SHP77 treated with DMSO at 0.1 percent for 48 hours (cell line): ENCODE results near the gene EDDM13.
"Not testable (repeated sequence)": the region's sequence is repeated elsewhere in the genome, so short reads cannot be mapped to it uniquely, and the experiment has no call there.

Experiments used
- DNase-seq: peaks from one replicate; lab custom pipeline; 2025; lab: John Stamatoyannopoulos, UW

The EDDM13 gene, protein sequence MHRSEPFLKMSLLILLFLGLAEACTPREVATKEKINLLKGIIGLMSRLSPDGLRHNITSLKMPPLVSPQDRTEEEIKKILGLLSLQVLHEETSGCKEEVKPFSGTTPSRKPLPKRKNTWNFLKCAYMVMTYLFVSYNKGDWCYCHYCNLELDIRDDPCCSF

DNA sequence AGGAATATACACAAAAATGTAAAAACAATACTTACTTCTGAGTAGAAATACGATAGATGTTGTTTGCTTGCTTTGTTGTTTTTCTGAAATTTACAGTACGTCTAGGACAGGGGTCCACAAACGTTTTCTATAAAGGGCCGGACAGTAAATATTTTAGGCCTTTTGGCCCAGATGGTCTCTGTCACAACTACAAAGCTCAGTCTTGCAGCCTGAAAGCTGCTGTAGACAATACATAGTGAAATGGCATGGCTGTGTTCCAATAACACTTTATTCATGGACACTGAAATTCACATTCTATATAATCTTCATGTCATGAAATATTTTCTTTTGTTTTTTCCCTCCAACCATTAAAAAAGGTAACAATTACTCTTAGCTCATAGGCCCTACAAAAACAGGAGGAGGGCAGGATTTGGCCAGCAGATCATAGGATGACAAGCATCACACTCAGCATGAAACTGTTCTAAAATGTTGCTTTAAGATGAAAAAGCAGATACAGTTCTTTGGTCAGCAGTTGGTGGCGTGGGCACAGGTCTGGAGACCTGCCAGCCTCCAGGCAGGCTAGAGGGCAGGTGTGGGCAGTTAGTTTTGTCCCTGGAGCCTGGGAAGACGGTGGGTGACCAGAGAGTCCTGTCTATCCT is at the start of gene EDDM13:
Gene EDDM13, plus strand, starts transcription at position 588 of the 638 bp plus-strand sequence. CDS start 87 bp downstream, outside the sequence.
- DNase-seq = no peak

DNA sequence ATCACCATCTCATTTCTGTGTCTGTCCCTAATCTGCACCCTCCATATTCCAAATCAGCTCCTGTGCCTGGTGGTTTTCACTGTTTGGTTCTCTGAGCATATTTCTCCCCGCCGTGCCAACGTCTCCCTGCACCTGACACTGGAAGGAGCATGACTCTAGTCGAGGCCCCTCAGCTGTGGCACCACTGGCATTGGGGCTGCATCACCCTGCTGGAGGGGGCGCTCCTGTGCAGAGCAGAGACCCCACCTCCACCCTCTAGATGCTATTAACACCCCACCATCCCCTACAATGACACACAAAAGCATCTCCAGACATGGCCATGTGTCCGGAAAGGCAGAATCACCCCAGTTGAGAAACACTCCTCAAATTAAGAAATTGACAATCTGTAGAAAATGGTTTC is 49.6 kb upstream of the EDDM13 start:
- no peak for DNase-seq

DNA sequence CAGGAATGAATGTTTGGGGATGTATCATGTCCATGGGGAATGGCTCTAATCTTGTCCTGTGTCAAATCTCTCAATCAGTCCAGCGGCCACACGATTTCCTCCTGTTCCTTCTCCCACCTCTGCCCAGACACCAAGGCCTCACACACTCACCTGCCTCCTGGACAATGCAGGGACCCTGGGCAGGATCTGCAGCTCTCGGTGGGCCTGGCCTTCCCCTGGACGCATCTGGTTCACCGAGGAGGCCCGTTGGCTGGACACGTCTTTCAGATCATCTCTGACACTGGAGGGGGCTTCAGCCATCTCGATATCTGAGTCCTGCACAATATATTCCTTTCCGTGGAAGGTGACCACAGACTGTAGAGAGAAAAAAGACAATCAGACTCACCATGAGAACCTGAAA is 49.1 kb upstream of the EDDM13 start:
- DNase-seq = no peak

DNA sequence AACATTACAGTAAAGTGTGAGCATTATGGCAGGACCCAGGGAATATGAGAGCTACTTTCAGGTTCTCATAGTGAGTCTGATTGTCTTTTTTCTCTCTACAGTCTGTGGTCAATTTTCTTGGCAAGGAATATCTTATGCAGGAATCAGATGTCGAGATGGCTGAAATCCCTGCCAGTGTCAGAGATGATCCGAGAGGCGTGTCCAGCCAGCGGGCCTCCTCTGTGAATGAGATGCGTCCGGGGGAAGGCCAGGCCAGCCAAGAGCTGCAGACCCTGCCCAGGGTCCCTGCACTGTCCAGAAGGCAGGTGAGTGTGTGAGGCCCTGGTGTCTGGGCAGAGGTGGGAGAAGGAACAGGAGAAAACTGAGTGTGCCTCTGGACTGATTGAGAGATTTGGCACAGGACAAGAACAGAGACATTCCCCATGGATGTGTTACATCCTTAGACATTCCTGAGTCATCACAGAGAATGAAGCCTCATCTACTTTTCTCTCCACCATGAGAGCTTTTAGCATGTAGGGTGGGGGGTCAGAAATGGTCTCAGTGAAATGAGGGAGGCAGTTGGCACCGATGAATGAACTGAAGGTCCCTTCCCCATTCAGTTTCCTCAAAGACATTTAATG is 27.3 kb upstream of the EDDM13 start:
- DNase-seq = no peak

DNA sequence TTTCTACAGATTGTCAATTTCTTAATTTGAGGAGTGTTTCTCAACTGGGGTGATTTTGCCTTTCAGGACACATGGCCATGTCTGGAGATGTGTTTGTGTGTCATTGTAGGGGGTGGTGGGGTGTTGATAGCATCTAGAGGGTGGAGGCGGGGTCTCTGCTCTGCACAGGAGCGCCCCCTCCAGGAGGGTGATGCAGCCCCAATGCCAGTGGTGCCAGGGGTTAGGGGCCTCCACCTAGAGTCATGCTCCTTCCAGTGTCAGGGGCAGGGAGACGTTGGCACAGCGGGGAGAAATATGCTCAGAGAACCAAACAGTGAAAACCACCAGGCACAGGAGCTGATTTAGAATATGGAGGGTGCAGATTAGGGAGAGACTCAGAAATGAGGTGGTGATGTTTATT is 26.8 kb upstream of the EDDM13 start:
- DNase-seq = not testable (repeated sequence)

DNA sequence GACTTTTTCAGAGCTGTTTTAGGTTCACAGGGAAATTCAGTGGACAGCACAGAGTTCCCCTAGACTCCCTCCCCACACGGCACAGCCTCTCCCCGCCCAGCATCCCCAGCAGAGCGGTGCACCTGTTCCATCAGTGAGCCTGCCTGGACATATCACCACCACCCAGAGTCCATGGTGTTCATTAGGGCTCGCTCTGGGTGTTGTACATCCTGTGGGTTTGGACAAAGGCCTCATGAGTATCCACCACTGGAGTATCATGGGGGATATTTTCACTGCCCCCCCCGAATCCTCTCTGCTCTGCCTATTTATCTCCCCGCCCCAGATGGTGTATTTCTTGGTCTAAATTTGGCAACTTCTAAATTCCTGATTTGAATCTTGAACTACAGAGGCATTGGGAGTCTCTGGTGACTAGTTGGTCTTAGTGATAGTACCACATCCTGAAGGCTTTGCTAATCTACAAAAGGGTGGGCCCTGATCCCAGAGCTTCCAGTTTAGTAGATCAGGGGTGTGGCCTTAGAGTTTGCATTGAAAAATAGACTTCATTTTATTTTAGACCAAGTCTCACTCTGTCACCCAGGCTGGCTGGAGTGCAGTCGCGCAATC is 23.7 kb upstream of the EDDM13 start:
- not testable (repeated sequence) for DNase-seq

DNA sequence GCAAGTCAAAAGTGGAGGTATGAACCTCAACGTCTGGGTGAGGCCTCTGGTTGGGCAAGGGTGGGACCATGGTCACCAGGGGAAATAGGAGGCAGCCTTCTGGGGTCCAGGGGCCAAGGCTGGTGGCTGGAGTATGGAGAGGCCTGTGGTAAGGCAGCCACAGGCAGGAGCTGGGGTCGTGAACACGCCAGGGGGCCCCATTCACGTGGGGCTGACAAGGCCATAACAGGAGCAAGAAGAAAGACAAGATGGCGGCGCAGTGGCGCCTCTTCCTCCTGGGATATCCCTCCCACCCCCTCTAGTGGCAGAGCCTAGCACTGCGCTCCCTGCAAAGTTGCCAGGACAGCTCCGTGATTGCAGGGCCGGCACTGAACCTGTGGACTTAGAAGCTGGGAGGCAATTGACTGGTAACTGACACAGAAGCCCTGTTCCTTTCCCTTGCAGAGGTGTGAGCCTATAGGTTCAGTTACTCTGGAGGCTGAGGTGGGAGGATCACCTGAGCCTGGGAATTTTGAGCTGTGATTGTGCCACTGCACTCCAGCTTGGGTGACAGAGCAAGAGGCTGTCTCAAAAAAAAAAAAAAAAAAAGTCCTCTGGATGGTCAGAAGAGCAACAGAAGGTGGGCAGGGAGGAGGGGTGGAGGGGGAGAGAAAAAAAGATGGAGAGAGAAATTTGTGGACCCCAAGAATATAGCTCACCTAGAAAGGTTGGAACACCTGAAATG is 19.7 kb upstream of the EDDM13 start:
- DNase-seq = no peak

DNA sequence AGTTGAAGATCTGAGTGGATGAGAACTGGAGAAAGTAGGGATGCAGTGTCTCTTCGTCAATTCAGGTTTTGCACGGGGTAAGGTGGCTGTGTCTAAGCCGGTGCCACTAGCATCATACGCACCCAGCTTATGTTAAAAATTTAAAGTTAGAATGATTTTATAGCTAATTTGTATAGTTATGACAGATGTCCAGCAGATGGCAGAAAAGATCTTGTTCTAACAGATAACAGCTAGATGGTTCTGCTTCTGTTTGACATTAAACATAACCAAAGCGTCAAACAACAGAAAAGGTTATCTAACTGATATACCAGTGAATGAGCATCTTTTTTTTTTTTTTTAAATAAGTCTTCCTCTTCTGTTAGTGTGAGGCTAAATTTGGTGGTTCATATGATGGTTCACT is 18.8 kb upstream of the EDDM13 start:
- peak; percentile 25 for DNase-seq

DNA sequence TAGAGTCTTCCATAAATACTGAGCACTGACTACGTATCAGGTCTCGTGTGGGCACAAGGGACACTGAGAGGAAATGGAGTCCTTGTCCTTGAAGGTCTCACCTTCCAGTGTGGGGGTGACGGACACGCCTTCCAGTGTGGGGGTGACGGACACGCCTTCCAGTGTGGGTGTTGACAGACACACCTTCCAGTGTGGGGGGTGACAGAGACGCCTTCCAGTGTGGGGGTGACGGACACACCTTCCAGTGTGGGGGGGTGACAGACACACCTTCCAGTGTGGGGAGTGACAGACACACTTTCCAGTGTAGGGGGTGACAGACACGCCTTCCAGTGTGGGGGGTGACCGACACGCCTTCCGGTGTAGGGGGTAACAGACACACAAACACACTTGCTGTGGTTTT is 14.3 kb upstream of the EDDM13 start:
- no peak for DNase-seq

DNA sequence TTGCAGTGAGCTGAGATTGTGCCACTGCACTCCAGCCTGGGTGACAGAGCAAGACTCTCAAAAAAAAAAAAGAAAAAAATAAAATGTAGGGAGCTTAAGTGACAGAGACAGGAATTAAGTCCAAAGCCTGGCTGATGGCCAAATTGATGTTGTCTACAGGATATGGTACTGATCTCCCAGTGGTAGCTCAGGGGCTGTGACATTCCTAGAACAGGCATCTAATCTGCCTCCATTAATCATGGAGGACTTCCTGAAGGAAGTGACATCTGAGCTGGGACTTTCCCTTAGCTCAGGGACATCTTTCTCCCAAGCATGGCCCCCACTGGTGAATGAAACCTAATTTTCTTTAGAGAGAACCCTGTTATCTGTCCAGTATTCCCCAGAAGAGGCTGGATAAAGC is 11.4 kb upstream of the EDDM13 start:
- no peak for DNase-seq

DNA sequence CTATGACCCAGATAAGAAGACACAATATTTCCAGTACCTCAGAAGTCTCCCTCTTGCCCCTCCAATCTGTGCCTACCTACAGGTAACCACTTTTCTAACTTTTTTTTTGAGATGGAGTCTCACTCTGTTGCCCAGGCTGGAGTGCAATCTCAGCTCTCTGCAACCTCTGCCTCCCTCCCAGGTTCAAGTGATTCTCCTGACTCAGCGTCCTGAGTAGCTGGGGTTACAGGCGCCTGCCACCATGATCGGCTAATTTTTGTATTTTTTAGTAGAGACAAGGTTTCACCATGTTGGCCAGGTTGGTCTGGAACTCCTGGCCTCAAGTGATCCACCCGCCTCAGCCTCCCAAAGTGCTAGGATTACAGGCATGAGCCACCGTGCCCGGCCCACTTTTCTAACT is 10.6 kb upstream of the EDDM13 start:
- DNase-seq = not testable (repeated sequence)

DNA sequence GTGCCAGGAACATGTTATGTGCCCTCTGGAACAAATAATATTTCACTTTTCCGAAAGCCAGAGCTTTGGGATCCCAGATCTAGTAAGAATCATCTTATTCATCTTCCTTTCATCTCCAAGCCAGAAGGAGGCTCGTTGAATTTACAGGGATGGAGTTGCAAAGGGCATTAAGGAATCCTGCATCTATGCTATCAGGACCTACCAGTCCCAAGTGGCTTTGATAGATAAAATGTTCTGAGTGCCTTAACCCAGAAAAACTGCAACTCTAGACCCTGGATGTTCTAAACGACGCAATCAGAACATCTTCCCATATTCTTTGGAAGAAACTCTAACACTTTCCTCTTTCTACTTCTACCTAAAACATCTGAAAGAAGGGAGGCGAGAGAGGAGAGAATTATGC is 9.2 kb upstream of the EDDM13 start:
- DNase-seq = no peak

DNA sequence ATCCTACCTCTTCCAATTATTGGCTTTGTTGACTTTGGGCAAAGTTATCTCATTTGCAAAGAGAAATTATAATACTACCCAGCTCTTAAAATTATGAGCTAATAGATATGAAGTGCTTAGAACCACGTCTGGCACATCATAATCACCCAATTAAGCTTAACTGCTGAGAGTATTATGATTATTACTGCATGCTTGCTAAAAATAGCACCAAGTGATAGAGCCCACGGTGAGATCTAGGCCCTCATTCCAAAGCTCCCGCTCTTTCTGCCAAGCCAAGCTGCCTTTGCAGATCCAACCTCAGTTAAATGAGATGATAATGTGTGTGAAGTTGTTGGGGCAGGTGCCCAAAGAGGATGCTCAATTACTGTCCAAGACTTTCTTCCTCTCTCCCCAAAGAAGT is 6.5 kb upstream of the EDDM13 start:
- DNase-seq = no peak

DNA sequence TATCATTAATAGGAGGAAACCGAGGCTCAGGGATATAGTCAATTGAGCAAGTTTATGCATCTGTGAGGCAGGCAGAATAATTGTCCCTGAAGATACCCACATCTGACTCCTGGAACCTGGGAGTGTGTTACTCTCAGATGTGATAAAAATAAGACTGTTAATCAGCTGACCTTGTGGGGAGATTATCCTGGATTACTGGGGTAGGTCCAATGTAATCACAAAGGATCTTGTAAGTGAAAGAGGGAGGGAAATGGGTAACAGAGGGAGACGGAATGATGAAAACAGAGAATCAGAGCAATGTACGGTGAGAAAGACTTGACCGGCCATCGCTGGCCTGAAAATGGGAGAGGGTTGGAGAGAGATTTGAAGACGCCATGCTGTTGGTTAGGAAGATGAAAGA is 3.2 kb upstream of the EDDM13 start:
- DNase-seq = no peak

DNA sequence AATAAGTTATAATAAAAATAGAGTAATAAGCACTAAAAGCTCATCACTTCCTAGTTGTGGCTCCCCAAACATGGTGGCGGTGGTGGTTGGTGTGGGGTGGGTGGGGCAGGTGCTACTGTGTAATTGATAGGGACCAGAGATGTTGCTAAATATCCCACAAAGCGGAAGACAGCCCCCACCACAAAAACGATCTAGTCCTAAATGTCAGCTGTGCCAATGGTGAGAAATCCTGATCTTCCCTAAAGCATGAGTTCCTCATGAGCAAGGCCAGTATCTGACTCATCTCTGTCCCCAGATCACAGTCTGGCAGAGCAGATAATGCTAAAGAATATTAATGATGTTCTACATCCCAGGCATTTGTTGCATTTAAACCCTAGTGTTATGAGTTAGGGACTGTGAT is 1.9 kb upstream of the EDDM13 start:
- DNase-seq = no peak

DNA sequence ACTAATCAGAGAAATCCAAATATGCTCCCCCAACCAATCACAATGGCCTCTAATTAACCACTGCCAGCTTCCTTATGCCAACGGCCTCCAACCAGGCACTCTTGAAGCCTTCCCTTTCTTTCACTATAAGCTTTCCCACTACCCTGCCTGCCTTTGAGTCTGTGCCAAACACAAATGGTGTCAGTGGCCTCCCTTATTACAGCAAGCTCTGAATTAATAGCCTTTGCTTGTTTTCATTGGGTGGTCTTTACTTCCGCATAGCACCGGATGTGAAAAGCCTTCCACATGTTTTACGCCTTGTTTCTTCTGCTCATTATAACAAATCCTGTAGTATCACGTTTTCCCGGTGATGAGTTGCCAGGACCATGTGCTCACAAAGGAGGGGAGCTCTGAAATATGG is 1.4 kb upstream of the EDDM13 start:
- no peak for DNase-seq

DNA sequence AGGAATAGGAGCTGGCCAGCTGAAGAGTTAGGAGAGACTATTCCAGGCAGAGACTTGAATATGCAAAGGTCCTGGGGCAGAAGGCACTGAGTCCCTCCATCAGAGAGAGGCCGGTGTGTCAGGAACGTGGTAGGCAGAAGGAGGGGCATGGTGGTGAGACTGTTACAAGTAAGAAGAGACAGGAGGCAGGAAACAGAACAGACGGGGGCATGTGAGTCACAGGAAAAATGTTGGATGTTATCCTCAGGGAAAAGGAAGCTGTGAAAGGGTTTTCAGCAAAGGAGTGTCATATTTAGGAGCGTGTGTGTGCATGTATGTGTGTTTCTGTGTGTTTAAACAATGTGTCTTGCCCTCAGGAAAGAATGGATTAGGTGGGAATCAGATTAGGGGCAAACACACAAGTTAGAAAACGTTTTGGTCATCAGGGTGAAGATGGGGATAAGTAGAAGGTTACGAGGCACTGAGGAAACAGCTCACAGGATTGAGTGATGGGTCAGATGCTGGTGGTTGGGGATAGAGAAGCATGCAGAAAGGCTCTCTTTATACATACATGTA is 1.1 kb downstream of the EDDM13 start:
- DNase-seq = no peak

DNA sequence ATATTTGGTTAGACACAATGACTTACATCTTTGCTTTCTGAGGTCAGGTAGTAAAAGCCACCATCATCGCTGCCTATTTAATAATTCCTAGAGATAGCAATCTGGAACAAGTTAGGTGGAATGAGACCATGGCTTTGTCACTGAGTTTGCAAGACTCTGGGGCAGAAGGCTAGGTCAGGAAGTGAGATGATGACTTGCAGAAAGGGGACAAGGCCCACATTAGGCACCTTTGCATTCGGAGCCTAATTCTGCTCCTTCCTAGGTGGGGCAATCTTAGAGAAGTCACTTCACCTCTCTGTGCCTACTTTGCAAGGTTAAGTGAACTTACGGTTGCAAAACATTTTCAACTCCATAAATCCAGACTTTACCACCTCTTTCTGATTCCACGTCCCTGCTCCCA is 10.3 kb downstream of the EDDM13 start:
- DNase-seq = no peak

DNA sequence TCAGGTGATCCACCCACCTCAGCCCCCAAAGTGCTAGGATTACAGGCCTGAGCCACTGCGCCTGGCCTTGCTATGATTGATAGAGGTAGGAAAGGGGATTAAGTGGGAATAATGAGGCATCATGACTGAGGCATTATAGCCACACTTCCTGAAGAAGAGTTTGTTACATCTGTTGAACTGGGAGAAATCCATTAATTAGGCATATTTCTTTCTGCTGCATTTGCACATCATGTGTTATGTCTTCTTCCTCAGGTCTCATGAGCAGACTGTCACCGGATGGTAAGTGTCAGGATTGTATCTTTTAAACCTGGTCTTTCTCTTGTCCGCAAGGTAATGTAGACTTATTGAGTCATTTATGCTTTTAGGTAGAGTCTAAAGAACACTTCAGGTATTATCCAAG is 12.2 kb downstream of the EDDM13 start:
- no peak for DNase-seq

DNA sequence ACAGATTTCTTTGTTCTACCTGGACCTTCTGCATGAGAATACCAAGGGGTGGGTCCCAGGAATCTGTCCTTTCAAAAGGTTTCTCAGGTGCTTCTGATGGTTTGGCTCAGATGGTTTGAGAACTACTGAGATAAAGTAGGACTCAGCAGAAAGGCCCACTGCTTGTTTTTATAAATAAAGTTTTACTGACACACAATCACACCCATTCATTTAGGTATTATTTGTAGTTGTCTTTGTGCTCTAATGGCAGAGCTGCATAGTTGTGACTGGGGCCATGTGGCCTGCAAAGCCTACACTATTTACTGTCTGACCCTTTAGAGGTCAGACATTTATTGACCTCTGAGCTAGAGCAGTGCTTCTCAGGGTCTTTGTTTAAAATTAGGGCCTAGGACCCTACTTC is 17.6 kb downstream of the EDDM13 start:
- no peak for DNase-seq

DNA sequence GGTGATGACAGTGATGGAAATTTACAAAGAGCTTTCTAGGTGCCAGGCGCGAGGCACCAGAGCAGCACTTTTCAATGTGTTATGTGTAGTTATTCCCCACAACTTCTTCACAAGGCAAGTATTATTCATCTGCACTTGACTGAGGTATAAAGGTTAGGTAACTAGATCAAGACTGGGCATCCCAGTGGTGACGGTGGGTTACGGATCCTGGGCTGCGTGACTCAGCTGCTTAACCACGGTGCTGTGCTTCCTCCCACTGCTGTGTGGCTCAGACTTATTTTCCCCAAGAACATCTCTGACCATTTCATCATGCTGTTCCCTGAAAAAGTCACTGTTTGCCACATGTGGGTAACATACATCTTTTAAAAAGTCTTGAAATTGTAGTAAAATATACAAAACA is 19.3 kb downstream of the EDDM13 start:
- DNase-seq = no peak

DNA sequence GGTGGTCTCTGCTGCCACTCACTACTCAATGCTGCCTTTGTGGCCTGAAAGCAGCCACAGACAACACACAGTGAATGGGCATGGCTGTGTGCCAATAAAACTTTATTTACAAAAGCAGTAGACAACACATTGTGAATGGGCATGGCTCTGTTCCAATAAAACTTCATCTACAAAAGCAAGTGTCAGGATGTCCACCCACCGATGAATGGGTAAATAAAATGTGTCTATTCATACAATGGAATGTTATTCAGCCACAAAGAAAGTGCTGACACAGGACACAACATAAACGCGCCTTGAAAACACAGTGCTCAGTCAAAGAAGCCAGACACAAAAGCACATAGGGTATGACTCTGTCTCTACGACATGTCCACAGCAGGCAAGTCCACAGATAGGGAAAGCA is 22.0 kb downstream of the EDDM13 start:
- DNase-seq = peak; percentile 54
